Cardiac muscle cell (in vitro differentiated cells and primary cell): ENCODE results near the gene ENOX1. TPM values are rescaled to one million over a fixed set of nuclear protein-coding genes. Genes with fewer than 3 reads are reported as not detected.

Source experiments
- DNase-seq, 2 donors: peaks; one replicate each; pipeline versions ENCODE4 v3.0.0 to v3.0.0-alpha.2; 2010 to 2017; ENCODE audit warnings: low read depth in 1 of 2, low spot score in 1 of 2
- H3K27ac ChIP-seq: fragments of 200-600 bp; sonication (generic); 2 replicates; pipeline ENCODE4 v1.5.1; 2016
- H3K27me3 ChIP-seq: fragments of 200-600 bp; sonication (generic); 2 replicates; pipeline ENCODE4 v1.6.0; 2016; ENCODE audit warnings: control low read depth
- H3K36me3 ChIP-seq: fragments of 200-600 bp; sonication (generic); 2 replicates; pipeline ENCODE4 v1.5.1; 2016; ENCODE audit warnings: control low read depth
- H3K4me1 ChIP-seq: fragments of 200-600 bp; sonication (generic); 2 replicates; pipeline ENCODE4 v1.8.1; 2017; ENCODE audit warnings: low read depth, mild to moderate bottlenecking, mixed run types
- H3K4me3 ChIP-seq: fragments of 200-600 bp; sonication (generic); 2 replicates; pipeline ENCODE4 v1.5.1; 2016; ENCODE audit warnings: mild to moderate bottlenecking
- H3K9me3 ChIP-seq: fragments of 200-600 bp; sonication (generic); 2 replicates; pipeline ENCODE4 v1.5.1; 2017; ENCODE audit warnings: low read depth, mild to moderate bottlenecking, control low read depth
- polyA plus RNA-seq: library from polyadenylated mRNA; unstranded; fragments of >200 nt; fragmentation: Nextera tagmentation; extraction: Ambion mirVana; gene quantifications from 2 replicates; pipeline ENCODE4 v1.2.1, GENCODE V29; 2016
- total RNA-seq: library from RNA; depleted of rRNA; stranded (reverse); fragments of >200 nt; gene quantifications from 2 replicates; pipeline ENCODE4 v1.2.3, GENCODE V29; 2016
- TF ChIP-seq, protein P1 (sequence below): IDR thresholded peaks from 2 replicates; pipeline ENCODE4 v1.5.1; 2012; ENCODE audit warnings: low read depth, mild to moderate bottlenecking, low read length

The ENOX1 gene
- total and polyA plus RNA-seq, 2 experiments from 2014 or later = 2.0 to 5.1 TPM

DNA sequence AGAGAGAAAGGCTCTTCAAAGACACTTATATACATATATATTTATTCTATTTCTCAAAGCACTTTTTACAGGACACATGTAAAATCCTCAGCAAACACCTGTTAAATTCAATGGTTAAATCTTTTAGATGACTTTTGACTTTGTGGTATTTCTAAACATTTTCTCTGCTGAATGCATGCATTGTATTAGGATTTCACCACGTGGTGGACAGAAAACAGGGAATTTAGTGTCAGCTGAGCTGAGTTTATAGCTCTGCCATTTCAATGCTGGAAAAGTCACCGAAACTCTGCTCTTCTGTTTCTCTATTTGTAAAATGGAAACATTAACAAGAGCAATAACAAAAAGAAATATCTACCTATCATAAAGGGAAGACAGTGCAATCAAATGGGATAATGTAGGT lies 375.6 kb downstream of the ENOX1 start:
- H3K27ac ChIP-seq = no peak overlapping the region
- H3K4me1 ChIP-seq = no peaks in the 10 kb centered on the region
- TF ChIP-seq, protein P1, sequence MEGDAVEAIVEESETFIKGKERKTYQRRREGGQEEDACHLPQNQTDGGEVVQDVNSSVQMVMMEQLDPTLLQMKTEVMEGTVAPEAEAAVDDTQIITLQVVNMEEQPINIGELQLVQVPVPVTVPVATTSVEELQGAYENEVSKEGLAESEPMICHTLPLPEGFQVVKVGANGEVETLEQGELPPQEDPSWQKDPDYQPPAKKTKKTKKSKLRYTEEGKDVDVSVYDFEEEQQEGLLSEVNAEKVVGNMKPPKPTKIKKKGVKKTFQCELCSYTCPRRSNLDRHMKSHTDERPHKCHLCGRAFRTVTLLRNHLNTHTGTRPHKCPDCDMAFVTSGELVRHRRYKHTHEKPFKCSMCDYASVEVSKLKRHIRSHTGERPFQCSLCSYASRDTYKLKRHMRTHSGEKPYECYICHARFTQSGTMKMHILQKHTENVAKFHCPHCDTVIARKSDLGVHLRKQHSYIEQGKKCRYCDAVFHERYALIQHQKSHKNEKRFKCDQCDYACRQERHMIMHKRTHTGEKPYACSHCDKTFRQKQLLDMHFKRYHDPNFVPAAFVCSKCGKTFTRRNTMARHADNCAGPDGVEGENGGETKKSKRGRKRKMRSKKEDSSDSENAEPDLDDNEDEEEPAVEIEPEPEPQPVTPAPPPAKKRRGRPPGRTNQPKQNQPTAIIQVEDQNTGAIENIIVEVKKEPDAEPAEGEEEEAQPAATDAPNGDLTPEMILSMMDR = no peak
- no peaks in the 10 kb centered on the region for H3K27me3 ChIP-seq
- no peak overlapping the region for H3K4me3 ChIP-seq
- H3K9me3 ChIP-seq = no peaks in the 10 kb centered on the region
- no peak for DNase-seq
- no peaks in the 10 kb centered on the region for H3K36me3 ChIP-seq

DNA sequence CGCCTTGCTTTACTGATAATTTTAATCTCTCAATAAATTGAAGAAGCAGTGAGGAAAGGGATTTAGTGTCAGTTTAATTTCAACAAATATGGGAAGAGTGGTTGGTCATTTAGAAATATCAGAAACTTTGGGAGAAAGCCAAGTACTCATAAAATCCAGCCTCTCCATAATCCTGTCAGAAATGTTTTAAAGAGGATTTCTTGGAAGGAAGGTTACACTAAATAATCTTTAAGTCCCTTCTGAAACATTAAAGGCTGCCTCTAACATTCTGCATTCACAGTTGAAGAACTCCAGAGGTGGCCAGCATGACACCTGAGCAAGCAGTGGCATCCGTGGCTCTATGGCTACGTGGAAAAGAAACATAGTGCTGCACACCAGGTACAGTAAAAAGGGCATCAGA lies 378.5 kb downstream of the ENOX1 start:
- Histone ChIP-seq H3K9me3 (no peaks in the 10 kb centered on the region), H3K36me3 (no peaks in the 10 kb centered on the region), H3K4me3 (no peak overlapping the region), H3K27me3 (no peaks in the 10 kb centered on the region), H3K27ac (no peak overlapping the region), H3K4me1 (no peaks in the 10 kb centered on the region)
- DNase-seq = no peak
- TF ChIP-seq, protein P1 = no peak

DNA sequence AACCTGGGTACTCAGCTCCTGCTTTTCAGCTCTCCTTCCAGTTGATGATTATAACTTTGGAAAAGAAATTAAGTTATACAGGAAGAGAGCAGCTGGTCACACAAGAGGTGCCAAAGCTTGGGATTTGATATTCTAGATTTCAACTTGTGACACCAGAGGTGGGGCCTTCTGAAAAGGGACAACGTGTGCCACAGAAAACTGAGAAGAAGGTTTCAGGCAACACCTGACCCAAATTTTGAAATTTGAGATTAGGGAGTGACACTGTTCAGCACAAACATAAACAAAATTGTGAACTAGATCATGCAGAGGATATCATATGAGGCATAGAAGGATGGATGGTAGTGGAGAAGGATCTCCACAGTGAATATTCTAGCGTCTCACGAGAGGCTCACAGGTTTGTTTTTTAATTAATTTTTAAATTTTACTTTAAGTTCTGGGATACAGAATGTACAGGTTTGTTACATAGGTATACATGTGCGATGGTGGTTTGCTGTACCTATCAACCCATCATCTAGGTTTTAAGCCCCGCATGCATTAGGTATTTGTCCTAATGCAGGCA lies 379.7 kb downstream of the ENOX1 start:
- Histone ChIP-seq H3K4me1 (no peaks in the 10 kb centered on the region), H3K4me3 (no peak overlapping the region), H3K9me3 (no peaks in the 10 kb centered on the region), H3K36me3 (no peaks in the 10 kb centered on the region), H3K27me3 (no peaks in the 10 kb centered on the region), H3K27ac (no peak overlapping the region)
- TF ChIP-seq, protein P1 = no peak
- no peak for DNase-seq

DNA sequence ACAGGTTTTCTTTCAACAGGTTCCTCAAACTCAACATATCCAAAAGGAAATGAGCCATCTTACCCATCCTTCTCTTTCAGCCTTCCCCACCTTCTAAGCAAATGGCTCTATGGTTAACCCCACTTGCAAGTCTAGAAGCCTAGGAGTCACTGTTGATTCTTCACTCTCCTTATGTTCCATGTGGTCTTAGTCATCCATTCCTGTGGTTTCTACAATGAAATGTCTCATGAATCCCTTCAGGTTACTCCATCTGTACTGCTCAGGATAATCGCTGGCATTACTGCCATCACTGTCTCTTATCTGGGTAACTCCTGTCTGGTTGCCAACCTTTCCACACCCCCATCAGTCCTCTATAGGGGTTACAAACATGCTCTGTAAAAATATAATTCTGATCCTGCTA lies 381.3 kb downstream of the ENOX1 start:
- DNase-seq = peak in 1 of 2 donors; percentile 62
- Histone ChIP-seq H3K36me3 (no peaks in the 10 kb centered on the region), H3K4me1 (no peaks in the 10 kb centered on the region), H3K4me3 (no peak overlapping the region), H3K9me3 (no peaks in the 10 kb centered on the region), H3K27ac (no peak overlapping the region), H3K27me3 (no peaks in the 10 kb centered on the region)
- TF ChIP-seq, protein P1 = no peak

DNA sequence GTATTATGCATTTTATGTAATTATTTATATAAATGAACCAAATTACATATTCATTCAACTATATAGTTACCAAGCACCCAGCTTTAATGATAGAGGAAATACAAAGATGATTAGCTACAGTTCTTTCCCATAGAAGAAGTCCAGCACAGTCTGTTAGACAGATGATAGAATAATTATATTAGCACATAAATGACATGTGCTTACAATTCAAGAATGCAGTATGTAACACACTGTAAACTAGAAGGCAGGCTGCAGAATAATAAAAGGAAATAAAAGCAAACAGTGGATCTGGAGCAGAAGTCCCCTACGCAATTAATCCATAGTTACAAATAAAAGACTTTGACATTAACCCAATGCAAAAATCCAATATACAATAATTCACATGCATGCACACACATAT lies 384.4 kb downstream of the ENOX1 start:
- Histone ChIP-seq H3K4me1 (no peaks in the 10 kb centered on the region), H3K9me3 (no peaks in the 10 kb centered on the region), H3K27me3 (no peaks in the 10 kb centered on the region), H3K4me3 (no peak overlapping the region), H3K36me3 (no peaks in the 10 kb centered on the region), H3K27ac (no peak overlapping the region)
- TF ChIP-seq, protein P1 = no peak
- no peak for DNase-seq
